BJ (cell line): ENCODE results near the gene CKAP4. TPM values are rescaled to one million over a fixed set of nuclear protein-coding genes. Genes with fewer than 3 reads are reported as not detected.

Source experiments
- CTCF ChIA-PET: fragments of 350-600 bp; formaldehyde crosslinking; extraction: SDS; loops from one replicate; lab custom pipeline; 2021; ENCODE audit warnings: antibody characterized with exemption, inconsistent platforms; lab: Yijun Ruan, JAX
- POLR2A ChIA-PET: fragments of 300-600 bp; sonication (Branson Sonifier 250); formaldehyde crosslinking; extraction: SDS; loops from one replicate; lab custom pipeline; 2021; ENCODE audit warnings: antibody characterized with exemption; lab: Charles Lee
- DNase-seq: peaks from one replicate; pipeline ENCODE4 v3.0.0-alpha.2; 2011; ENCODE audit warnings: low read depth
- H3K27me3 ChIP-seq: 2 replicates; pipeline ENCODE4 v1.6.0; 2011; ENCODE audit warnings: low read length; ENCODE audit not compliant: control insufficient read depth, insufficient read depth
- H3K36me3 ChIP-seq: 2 replicates; pipeline ENCODE4 v1.5.1; 2011; ENCODE audit warnings: low read length; ENCODE audit not compliant: control insufficient read depth, insufficient read depth
- H3K4me3 ChIP-seq: 2 replicates; pipeline ENCODE4 v1.5.1; 2011; ENCODE audit warnings: low read depth, mild to moderate bottlenecking, control low read depth, low read length
- polyA plus RNA-seq: library from polyadenylated mRNA; depleted of rRNA; stranded (reverse); fragments of >200 nt; gene quantifications from 2 replicates; pipeline ENCODE4 v1.2.3, GENCODE V29; 2011
- TF ChIP-seq, protein P1 (sequence below): IDR thresholded peaks from 2 replicates; pipeline ENCODE4 v1.5.1; 2011; ENCODE audit warnings: low read depth, mild to moderate bottlenecking, control low read depth, inconsistent platforms, low read length, moderate library complexity; ENCODE audit not compliant: insufficient read depth

Gene CKAP4
- polyA plus RNA-seq, 1 experiment, result 315 TPM

DNA sequence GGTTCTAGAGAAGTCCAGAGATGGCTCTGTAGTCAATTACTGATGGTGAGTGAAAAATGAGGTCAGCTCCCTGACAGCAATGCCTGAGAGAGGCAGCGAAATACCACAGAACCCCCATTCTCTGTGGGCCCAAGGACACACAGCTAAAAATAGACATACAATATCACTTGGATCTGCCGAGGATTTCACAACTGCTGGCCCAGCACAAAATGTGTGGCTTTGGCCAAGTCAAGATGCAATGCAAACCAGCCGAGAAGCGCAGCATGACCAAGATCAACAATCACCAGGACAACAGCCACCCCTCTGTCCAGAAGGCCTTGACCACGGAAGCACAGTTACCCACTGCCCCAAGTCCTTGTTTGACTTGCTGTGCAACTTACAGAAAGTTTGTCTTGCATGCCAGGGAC is 52.2 kb downstream of the CKAP4 start:
- POLR2A ChIA-PET, result no interaction called here
- Histone ChIP-seq H3K36me3 (no peaks in the 10 kb centered on the region), H3K27me3 (peaks cover 5% of the 10 kb centered on the region), H3K4me3 (no peak overlapping the region)
- DNase-seq, result peak; percentile 90
- CTCF ChIA-PET, result interaction anchor here (0.7 to 1.2 kb wide), 2 partner anchors 28 to 54 kb away, joined by 3 read pairs; no protein-coding TSS in a partner anchor
- TF ChIP-seq, protein P1, sequence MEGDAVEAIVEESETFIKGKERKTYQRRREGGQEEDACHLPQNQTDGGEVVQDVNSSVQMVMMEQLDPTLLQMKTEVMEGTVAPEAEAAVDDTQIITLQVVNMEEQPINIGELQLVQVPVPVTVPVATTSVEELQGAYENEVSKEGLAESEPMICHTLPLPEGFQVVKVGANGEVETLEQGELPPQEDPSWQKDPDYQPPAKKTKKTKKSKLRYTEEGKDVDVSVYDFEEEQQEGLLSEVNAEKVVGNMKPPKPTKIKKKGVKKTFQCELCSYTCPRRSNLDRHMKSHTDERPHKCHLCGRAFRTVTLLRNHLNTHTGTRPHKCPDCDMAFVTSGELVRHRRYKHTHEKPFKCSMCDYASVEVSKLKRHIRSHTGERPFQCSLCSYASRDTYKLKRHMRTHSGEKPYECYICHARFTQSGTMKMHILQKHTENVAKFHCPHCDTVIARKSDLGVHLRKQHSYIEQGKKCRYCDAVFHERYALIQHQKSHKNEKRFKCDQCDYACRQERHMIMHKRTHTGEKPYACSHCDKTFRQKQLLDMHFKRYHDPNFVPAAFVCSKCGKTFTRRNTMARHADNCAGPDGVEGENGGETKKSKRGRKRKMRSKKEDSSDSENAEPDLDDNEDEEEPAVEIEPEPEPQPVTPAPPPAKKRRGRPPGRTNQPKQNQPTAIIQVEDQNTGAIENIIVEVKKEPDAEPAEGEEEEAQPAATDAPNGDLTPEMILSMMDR, result no peak

DNA sequence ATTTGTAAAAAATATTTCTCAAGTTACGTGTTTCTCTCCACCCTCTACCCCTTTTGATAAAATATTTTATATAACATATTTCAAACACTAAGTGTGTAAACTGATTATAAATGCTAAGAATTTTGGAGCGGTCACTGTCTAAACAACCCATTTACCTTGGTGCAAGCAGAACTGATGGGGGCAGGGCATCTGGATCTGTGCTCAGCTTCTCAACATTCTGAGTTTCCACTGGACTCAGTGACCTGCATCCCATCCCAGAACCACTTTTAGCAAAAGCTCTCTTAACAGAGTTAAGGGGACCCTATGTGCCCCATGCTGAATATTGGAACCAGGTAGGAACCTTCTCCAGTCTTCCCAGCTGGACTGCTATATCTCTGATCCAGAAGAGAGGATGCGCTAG is 53.5 kb downstream of the CKAP4 start:
- no peak for DNase-seq
- TF ChIP-seq, protein P1, result no peak
- no peak overlapping the region for H3K4me3 ChIP-seq
- CTCF ChIA-PET, result interaction anchor here (1.0 to 1.2 kb wide), 3 partner anchors 30 to 88 kb away, joined by 3 to 4 read pairs (median 3); no protein-coding TSS in a partner anchor
- no peaks in the 10 kb centered on the region for H3K36me3 ChIP-seq
- no peaks in the 10 kb centered on the region for H3K27me3 ChIP-seq
- POLR2A ChIA-PET, result no interaction called here

DNA sequence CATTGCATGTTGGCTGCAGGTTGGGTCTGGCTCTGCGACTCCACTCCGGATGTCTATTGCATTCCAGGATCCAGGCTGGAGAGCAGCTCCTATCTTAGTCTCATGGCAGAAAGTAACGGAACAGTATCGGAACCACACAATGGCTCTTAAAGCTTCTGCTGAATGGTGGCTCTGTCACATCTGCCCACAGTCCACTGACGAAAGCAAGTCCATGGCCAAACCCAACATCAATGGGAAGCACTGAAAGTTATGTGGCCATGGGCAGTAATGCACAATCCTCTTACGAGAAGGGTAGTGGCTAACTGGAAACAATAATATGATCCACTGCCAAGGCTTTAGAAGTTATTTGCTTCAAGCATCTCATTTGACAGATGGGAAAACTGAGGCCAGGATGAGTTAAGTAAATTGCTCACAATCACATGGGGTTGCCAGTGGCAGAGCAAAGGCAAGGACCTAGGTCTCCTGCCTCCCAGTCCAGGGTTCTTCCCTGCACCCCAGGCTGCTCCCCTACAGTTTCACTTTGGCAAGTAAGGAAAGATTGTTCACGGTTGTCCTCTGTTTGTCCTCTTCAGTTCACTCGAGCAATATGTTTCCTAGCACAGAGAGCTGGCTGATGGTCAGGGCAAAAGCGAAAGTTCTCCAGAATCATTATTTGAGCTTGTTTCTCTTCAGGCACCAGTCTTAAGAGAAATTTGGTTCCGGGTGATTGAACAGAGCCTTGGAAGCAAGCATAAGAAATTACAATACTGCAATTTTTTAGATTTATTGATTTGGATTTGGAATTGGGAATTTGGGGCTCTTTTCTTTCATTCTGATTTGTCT is 54.2 kb downstream of the CKAP4 start:
- no peak for DNase-seq
- TF ChIP-seq, protein P1, result 0 out of 2 replicates have a peak, but pooled peaks have one; percentile 0
- H3K4me3 ChIP-seq, result no peak overlapping the region
- ChIA-PET POLR2A (no interaction called here), CTCF (interaction anchor here (1.0 to 1.4 kb wide), 5 partner anchors 21 to 45 kb away, joined by 3 to 4 read pairs (median 3); no protein-coding TSS in a partner anchor)
- no peaks in the 10 kb centered on the region for H3K27me3 ChIP-seq
- H3K36me3 ChIP-seq, result no peaks in the 10 kb centered on the region

DNA sequence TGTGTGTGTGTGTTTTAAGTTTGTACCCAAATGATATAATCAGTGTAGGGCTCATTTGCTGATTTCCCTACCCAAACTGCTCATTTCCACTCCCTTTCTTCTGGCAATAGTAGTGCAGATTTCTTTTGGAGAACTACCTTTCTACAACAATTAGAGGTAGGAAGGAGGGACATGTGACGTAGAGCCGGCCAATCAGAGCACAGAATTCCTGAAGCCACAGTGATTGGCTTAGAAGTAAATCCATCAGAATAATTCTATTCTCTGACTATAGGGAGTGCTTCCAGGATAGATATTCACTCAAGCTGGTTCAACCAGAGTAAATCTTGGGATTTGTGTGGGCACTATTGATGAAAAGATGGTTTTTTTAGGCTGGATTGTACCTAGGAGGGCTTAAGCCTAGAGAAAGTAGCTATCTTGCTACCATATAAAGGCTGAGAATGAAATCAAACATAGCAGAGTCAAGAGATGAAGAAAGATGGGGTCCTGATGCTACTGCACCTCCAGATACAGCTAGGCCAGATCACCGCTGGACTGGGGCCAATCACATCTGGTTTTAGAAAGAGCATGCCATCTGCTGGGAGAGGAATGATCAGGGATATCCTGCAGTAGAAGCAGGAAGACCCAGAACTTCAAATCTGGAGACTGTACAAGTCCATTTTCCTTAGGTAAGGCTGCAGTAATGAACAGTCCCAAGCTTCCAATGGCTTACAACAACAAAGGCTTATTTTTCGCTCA is 55.0 kb downstream of the CKAP4 start:
- ChIA-PET CTCF (interaction anchor here (1.0 to 1.4 kb wide), 3 partner anchors 20 to 44 kb away, joined by 3 to 4 read pairs (median 3); no protein-coding TSS in a partner anchor), POLR2A (no interaction called here)
- Histone ChIP-seq H3K27me3 (no peaks in the 10 kb centered on the region), H3K36me3 (no peaks in the 10 kb centered on the region), H3K4me3 (no peak overlapping the region)
- no peak for DNase-seq
- TF ChIP-seq, protein P1, result 0 out of 2 replicates have a peak, but pooled peaks have one; percentile 4

DNA sequence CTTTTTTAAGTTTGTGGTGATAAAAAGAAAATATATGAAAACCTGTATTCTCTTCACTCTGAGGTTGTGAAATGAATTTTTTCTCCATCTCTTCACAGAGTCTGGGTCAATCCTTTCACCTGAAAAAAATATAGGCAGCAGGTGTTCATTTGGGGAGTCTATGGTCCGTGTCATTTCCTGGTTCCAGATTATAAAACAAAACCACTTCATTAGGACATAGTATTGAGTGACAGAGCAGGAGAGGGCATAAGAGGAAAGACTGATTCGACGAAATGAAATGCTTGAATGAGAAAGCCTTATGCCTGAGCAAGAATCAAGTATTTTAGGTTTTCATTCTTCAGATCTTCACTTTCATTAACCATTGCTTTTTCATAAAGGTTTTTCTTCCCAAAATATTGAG is 57.2 kb downstream of the CKAP4 start:
- TF ChIP-seq, protein P1, result no peak
- Histone ChIP-seq H3K27me3 (peaks cover 1% of the 10 kb centered on the region; the same call in 1 of the 2 replicates), H3K4me3 (no peak overlapping the region), H3K36me3 (no peaks in the 10 kb centered on the region)
- POLR2A ChIA-PET, result no interaction called here
- CTCF ChIA-PET, result interaction anchor here (1.3 kb wide), 1 partner anchor 33 kb away, joined by 3 read pairs; no protein-coding TSS in a partner anchor
- no peak for DNase-seq
